ENCODE results near the gene FOXO3.
A peak's percentile ranks its signal among the peaks of the same experiment; 100 is the strongest.

Gene FOXO3

GRCh38 chr6:108637963-108638362 is 77.2 kb downstream of the FOXO3 start:
- Histone ChIP-seq H3K79me1 (ENCODE audit: low read length) (no peaks in the 10 kb centered on the region), H2BK5ac (ENCODE audit: low read depth, low read length, poor library complexity) (no peak overlapping the region), H3K4me3 (ENCODE audit: low read depth, low read length) (no peak overlapping the region), H3K4ac (ENCODE audit: low read depth, low read length) (no peak overlapping the region), H3K9ac (ENCODE audit: low read length) (no peak overlapping the region), H2BK12ac (ENCODE audit: low read length) (no peak overlapping the region), H3K79me2 (ENCODE audit: control insufficient read depth, insufficient read depth, low read length, poor library complexity) (peaks cover 8% of the 10 kb centered on the region), H3K36me3 (ENCODE audit: control insufficient read depth in 1 of 2, insufficient read depth in 2 of 2, low read length in 2 of 2) (no peaks in the 10 kb centered on the region), H2BK120ac (ENCODE audit: insufficient read depth, low read length, poor library complexity) (no peak overlapping the region), H4K91ac (ENCODE audit: low read depth, low read length) (no peak overlapping the region), H4K12ac (ENCODE audit: low read depth, low read length) (no peak overlapping the region), H4K8ac (ENCODE audit: low read depth, low read length) (no peak overlapping the region), H3K23ac (ENCODE audit: low read length) (no peak overlapping the region), H3K4me2 (ENCODE audit: low read length) (no peak overlapping the region), H3K27ac (ENCODE audit: low read depth, low read length) (no peak overlapping the region), H2AFZ (ENCODE audit: insufficient read depth, low read length, poor library complexity) (no peak overlapping the region), H3K18ac (ENCODE audit: low read length) (no peak overlapping the region), H3K14ac (ENCODE audit: low read length) (no peak overlapping the region), H2AK5ac (ENCODE audit: low read length) (no peak overlapping the region), H3K4me1 (ENCODE audit: control insufficient read depth in 1 of 2, insufficient read depth in 2 of 2, low read length in 2 of 2) (peaks cover 5 to 9% of the 10 kb centered on the region in 2 experiments), H3K27me3 (ENCODE audit: insufficient read depth, low read length) (no peaks in the 10 kb centered on the region), H3K9me3 (ENCODE audit: insufficient read depth, low read depth, low read length) (no peaks in the 10 kb centered on the region)
- WGBS (ENCODE audit: extremely low coverage, insufficient coverage, insufficient read length), result no CpG with 5 or more reads among the region's 1 CpG
- no peak for DNase-seq

DNA sequence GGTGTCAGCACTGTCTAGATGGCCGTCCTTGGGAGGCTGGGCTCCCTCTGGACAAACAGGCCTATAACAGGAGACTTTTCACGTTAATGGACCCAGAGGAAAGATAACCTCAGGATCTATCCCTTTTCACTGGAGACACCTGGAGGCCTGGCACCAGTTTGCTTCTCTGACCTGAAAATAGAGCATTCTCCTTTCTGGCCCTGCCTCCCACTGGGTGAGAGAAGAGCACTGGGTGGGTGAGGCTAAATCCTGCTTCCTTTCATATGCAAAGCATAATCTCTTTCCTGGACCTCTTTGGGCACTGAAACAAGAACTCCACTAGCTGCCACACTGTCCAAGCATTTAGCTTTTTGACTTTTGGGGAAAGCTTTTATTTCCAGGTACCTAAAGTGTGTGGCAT is 78.3 kb downstream of the FOXO3 start:
- peaks cover 5 to 9% of the 10 kb centered on the region in 2 experiments for H3K4me1 ChIP-seq (ENCODE audit: control insufficient read depth in 1 of 2, insufficient read depth in 2 of 2, low read length in 2 of 2)
- no peaks in the 10 kb centered on the region for H3K27me3 ChIP-seq (ENCODE audit: insufficient read depth, low read length)
- H2AK5ac ChIP-seq (ENCODE audit: low read length), result no peak overlapping the region
- H2BK12ac ChIP-seq (ENCODE audit: low read length), result no peak overlapping the region
- H3K79me1 ChIP-seq (ENCODE audit: low read length), result no peaks in the 10 kb centered on the region
- no CpG with 5 or more reads among the region's 2 CpGs for WGBS (ENCODE audit: extremely low coverage, insufficient coverage, insufficient read length)
- peaks cover 0 to 2% of the 10 kb centered on the region in 2 experiments for H3K36me3 ChIP-seq (ENCODE audit: control insufficient read depth in 1 of 2, insufficient read depth in 2 of 2, low read length in 2 of 2)
- H3K9ac ChIP-seq (ENCODE audit: low read length), result no peak overlapping the region
- H4K91ac ChIP-seq (ENCODE audit: low read depth, low read length), result no peak overlapping the region
- H3K18ac ChIP-seq (ENCODE audit: low read length), result no peak overlapping the region
- no peak overlapping the region for H3K23ac ChIP-seq (ENCODE audit: low read length)
- H3K4me3 ChIP-seq (ENCODE audit: low read depth, low read length), result no peak overlapping the region
- H2BK5ac ChIP-seq (ENCODE audit: low read depth, low read length, poor library complexity), result no peak overlapping the region
- no peak overlapping the region for H4K12ac ChIP-seq (ENCODE audit: low read depth, low read length)
- H2BK120ac ChIP-seq (ENCODE audit: insufficient read depth, low read length, poor library complexity), result no peak overlapping the region
- no peak for DNase-seq
- H3K4me2 ChIP-seq (ENCODE audit: low read length), result no peak overlapping the region
- H2AFZ ChIP-seq (ENCODE audit: insufficient read depth, low read length, poor library complexity), result no peak overlapping the region
- H4K8ac ChIP-seq (ENCODE audit: low read depth, low read length), result no peak overlapping the region
- peaks cover 8% of the 10 kb centered on the region for H3K79me2 ChIP-seq (ENCODE audit: control insufficient read depth, insufficient read depth, low read length, poor library complexity)
- no peak overlapping the region for H3K4ac ChIP-seq (ENCODE audit: low read depth, low read length)
- no peak overlapping the region for H3K27ac ChIP-seq (ENCODE audit: low read depth, low read length)
- no peaks in the 10 kb centered on the region for H3K9me3 ChIP-seq (ENCODE audit: insufficient read depth, low read depth, low read length)
- H3K14ac ChIP-seq (ENCODE audit: low read length), result no peak overlapping the region

DNA sequence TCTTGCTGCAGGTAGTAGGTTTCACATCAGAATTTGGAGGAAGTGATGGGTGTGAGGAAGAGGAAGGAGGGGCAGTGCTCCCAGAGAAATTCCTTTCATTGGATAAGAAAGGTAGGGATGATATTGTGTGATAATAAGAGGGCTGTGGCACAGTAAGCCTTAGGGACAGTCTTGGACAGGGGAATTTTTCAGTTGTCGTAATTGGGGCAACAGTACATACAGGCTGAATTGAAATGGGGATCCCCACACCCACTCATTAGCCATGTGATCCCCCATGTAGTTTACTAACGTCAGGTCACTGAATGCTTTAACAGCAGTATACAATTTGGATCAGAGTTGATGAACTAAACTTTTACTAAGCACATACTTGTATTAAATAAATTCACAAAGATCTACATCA is 79.4 kb downstream of the FOXO3 start:
- peak overlapping the region; percentile 65 for H3K4ac ChIP-seq (ENCODE audit: low read depth, low read length)
- H3K18ac ChIP-seq (ENCODE audit: low read length), result no peak overlapping the region
- H2BK120ac ChIP-seq (ENCODE audit: insufficient read depth, low read length, poor library complexity), result no peak overlapping the region
- no peak overlapping the region for H4K91ac ChIP-seq (ENCODE audit: low read depth, low read length)
- no peaks in the 10 kb centered on the region for H3K9me3 ChIP-seq (ENCODE audit: insufficient read depth, low read depth, low read length)
- peaks cover 5% of the 10 kb centered on the region for H3K79me2 ChIP-seq (ENCODE audit: control insufficient read depth, insufficient read depth, low read length, poor library complexity)
- no peak overlapping the region for H3K23ac ChIP-seq (ENCODE audit: low read length)
- H4K8ac ChIP-seq (ENCODE audit: low read depth, low read length), result no peak overlapping the region
- no peak overlapping the region for H2BK12ac ChIP-seq (ENCODE audit: low read length)
- H4K12ac ChIP-seq (ENCODE audit: low read depth, low read length), result no peak overlapping the region
- H3K4me3 ChIP-seq (ENCODE audit: low read depth, low read length), result no peak overlapping the region
- H3K14ac ChIP-seq (ENCODE audit: low read length), result no peak overlapping the region
- H2BK5ac ChIP-seq (ENCODE audit: low read depth, low read length, poor library complexity), result no peak overlapping the region
- no peak overlapping the region for H3K4me2 ChIP-seq (ENCODE audit: low read length)
- WGBS (ENCODE audit: extremely low coverage, insufficient coverage, insufficient read length), result no CpG with 5 or more reads among the region's 2 CpGs
- H3K27me3 ChIP-seq (ENCODE audit: insufficient read depth, low read length), result no peaks in the 10 kb centered on the region
- no peaks in the 10 kb centered on the region for H3K79me1 ChIP-seq (ENCODE audit: low read length)
- H2AK5ac ChIP-seq (ENCODE audit: low read length), result no peak overlapping the region
- peaks cover 0 to 2% of the 10 kb centered on the region in 2 experiments for H3K36me3 ChIP-seq (ENCODE audit: control insufficient read depth in 1 of 2, insufficient read depth in 2 of 2, low read length in 2 of 2)
- no peak for DNase-seq
- H3K9ac ChIP-seq (ENCODE audit: low read length), result no peak overlapping the region
- no peak overlapping the region for H3K27ac ChIP-seq (ENCODE audit: low read depth, low read length)
- H3K4me1 ChIP-seq (ENCODE audit: control insufficient read depth in 1 of 2, insufficient read depth in 2 of 2, low read length in 2 of 2), result peaks cover 5 to 11% of the 10 kb centered on the region in 2 experiments
- no peak overlapping the region for H2AFZ ChIP-seq (ENCODE audit: insufficient read depth, low read length, poor library complexity)

GRCh38 chr6:108643184-108643583 is 82.5 kb downstream of the FOXO3 start:
- H3K27ac ChIP-seq (ENCODE audit: low read depth, low read length), result no peak overlapping the region
- H3K9ac ChIP-seq (ENCODE audit: low read length), result no peak overlapping the region
- no peak overlapping the region for H4K8ac ChIP-seq (ENCODE audit: low read depth, low read length)
- DNase-seq, result no peak
- no peak overlapping the region for H2AK5ac ChIP-seq (ENCODE audit: low read length)
- peaks cover 0 to 2% of the 10 kb centered on the region in 2 experiments for H3K36me3 ChIP-seq (ENCODE audit: control insufficient read depth in 1 of 2, insufficient read depth in 2 of 2, low read length in 2 of 2)
- no peaks in the 10 kb centered on the region for H3K79me1 ChIP-seq (ENCODE audit: low read length)
- H2BK5ac ChIP-seq (ENCODE audit: low read depth, low read length, poor library complexity), result no peak overlapping the region
- no peak overlapping the region for H3K4ac ChIP-seq (ENCODE audit: low read depth, low read length)
- peaks cover 5% of the 10 kb centered on the region in 2 experiments for H3K4me1 ChIP-seq (ENCODE audit: control insufficient read depth in 1 of 2, insufficient read depth in 2 of 2, low read length in 2 of 2)
- no CpG with 5 or more reads among the region's 1 CpG for WGBS (ENCODE audit: extremely low coverage, insufficient coverage, insufficient read length)
- no peak overlapping the region for H3K18ac ChIP-seq (ENCODE audit: low read length)
- no peak overlapping the region for H2AFZ ChIP-seq (ENCODE audit: insufficient read depth, low read length, poor library complexity)
- H2BK12ac ChIP-seq (ENCODE audit: low read length), result no peak overlapping the region
- no peak overlapping the region for H3K4me3 ChIP-seq (ENCODE audit: low read depth, low read length)
- H3K23ac ChIP-seq (ENCODE audit: low read length), result no peak overlapping the region
- H3K79me2 ChIP-seq (ENCODE audit: control insufficient read depth, insufficient read depth, low read length, poor library complexity), result no peaks in the 10 kb centered on the region
- no peak overlapping the region for H4K91ac ChIP-seq (ENCODE audit: low read depth, low read length)
- H3K9me3 ChIP-seq (ENCODE audit: insufficient read depth, low read depth, low read length), result no peaks in the 10 kb centered on the region
- no peak overlapping the region for H3K14ac ChIP-seq (ENCODE audit: low read length)
- no peak overlapping the region for H4K12ac ChIP-seq (ENCODE audit: low read depth, low read length)
- no peak overlapping the region for H2BK120ac ChIP-seq (ENCODE audit: insufficient read depth, low read length, poor library complexity)
- H3K27me3 ChIP-seq (ENCODE audit: insufficient read depth, low read length), result no peaks in the 10 kb centered on the region
- H3K4me2 ChIP-seq (ENCODE audit: low read length), result no peak overlapping the region

All from trophoblast cell (in vitro differentiated cells and primary cell).